Gastroesophageal sphincter (tissue), 3 donors: ENCODE results near the gene GDPD3.

ENCODE experiments used
- CTCF ChIP-seq, 4 experiments: fragments of 200-600 bp in 2 of 4; fragments of 450-650 bp in 2 of 4; sonication (generic) in 1 of 4; IDR thresholded peaks; one replicate each; pipeline ENCODE4 v1.5.1; 2017 to 2019; ENCODE audit warnings: antibody characterized with exemption in 4 of 4, mild to moderate bottlenecking in 2 of 4, moderate library complexity in 2 of 4
- EP300 ChIP-seq: sonication (generic); formaldehyde crosslinking; IDR thresholded peaks from one replicate; pipeline ENCODE4 v1.6.1; 2017; ENCODE audit warnings: antibody characterized with exemption, mild to moderate bottlenecking
- POLR2A ChIP-seq, 2 donors: fragments of 450-650 bp; IDR thresholded peaks; one replicate each; pipeline ENCODE4 v1.6.1; 2017; ENCODE audit warnings: antibody characterized with exemption in 2 of 2, mild to moderate bottlenecking in 2 of 2, moderate library complexity in 1 of 2
- POLR2AphosphoS5 ChIP-seq: sonication (generic); formaldehyde crosslinking; IDR thresholded peaks from one replicate; pipeline ENCODE4 v1.6.1; 2017; ENCODE audit warnings: antibody characterized with exemption

- TF ChIP-seq CTCF (IDR thresholded peaks at IDR 0.05) (no peak), POLR2A (IDR thresholded peaks at IDR 0.05) (no peak), EP300 (no peak), POLR2AphosphoS5 (no peak)
Measured at GRCh38 chr16:30085820-30086219, 27.5 kb downstream of the GDPD3 start.
